ENCODE results near the gene NR2C2.

- no peak for TF ChIP-seq CTCF (optimal IDR thresholded peaks at IDR 0.05 in 1 of 3, IDR thresholded peaks at IDR 0.05 in 1 of 3, conservative IDR thresholded peaks at IDR 0.05 in 1 of 3; ENCODE audit: extremely low read depth in 1 of 3, insufficient read depth in 2 of 3, low read length in 3 of 3)
- no peak for TF ChIP-seq EZH2 (IDR thresholded peaks at IDR 0.05; ENCODE audit: low read length)
These were observed 9.8 kb downstream of the NR2C2 start for GRCh38 chr3:14957153-14957552.

All from keratinocyte (primary cell).